Measurements from ENCODE around the gene WWTR1. TPM values are rescaled to one million over a fixed set of nuclear protein-coding genes. Genes with fewer than 3 reads are reported as not detected.

The WWTR1 gene
- total RNA-seq, 2 donors from 2014 or later = 0.77 to 1.2 TPM

DNA sequence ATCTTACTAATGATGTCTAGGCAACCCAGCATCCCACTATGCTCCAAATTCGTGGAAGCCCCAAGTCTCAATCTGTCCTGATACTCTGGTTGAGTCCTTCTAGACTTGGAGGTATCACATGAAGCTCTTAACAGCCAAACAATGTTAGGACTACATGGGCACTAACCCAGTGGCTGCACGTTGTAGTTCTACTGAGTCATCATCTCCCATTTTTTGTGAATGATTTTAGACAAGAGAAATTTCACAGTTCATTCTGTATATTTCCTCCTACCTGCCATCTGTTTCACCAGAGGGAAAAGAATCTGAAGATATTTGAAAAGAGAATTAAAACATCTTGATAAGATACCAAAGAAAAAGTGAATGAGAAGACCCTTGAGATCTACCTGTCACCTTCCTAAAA, 9.8 kb upstream of the WWTR1 start:
- DNase-seq (no peak), ATAC-seq (no peak)
- Mint-ChIP-seq H3K36me3 (ENCODE audit: low read depth) (no peaks in the 10 kb centered on the region), H3K4me3 (no peak overlapping the region), H3K27ac (no peak overlapping the region), H3K27me3 (peaks cover 17% of the 10 kb centered on the region), H3K4me1 (no peaks in the 10 kb centered on the region)
- H3K9me3 ChIP-seq (ENCODE audit: control insufficient read depth, low read length, poor library complexity, severe bottlenecking) = no peaks in the 10 kb centered on the region

DNA sequence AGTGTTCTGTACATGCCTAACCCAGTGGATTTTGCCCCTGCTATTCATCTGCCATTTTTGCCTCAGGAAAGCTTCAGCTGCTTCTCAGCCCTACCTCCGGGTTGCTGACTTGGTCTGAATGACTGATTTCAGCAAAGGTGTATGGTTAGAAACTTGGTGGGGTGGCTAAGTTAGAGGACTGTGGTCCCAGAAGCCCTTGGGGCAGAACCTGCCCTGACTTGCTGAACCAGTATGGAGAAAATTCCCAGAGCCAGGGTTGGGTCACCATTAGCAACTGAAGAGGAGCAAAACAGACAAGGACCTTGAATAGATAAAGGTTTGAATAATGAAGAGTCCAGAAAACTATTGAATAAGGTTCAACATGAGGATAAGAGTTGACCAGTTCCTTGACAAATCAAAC, 6.1 kb upstream of the WWTR1 start:
- H3K27ac Mint-ChIP-seq = no peak overlapping the region
- H3K4me1 Mint-ChIP-seq = no peaks in the 10 kb centered on the region
- peaks cover 40% of the 10 kb centered on the region for H3K27me3 Mint-ChIP-seq

DNA sequence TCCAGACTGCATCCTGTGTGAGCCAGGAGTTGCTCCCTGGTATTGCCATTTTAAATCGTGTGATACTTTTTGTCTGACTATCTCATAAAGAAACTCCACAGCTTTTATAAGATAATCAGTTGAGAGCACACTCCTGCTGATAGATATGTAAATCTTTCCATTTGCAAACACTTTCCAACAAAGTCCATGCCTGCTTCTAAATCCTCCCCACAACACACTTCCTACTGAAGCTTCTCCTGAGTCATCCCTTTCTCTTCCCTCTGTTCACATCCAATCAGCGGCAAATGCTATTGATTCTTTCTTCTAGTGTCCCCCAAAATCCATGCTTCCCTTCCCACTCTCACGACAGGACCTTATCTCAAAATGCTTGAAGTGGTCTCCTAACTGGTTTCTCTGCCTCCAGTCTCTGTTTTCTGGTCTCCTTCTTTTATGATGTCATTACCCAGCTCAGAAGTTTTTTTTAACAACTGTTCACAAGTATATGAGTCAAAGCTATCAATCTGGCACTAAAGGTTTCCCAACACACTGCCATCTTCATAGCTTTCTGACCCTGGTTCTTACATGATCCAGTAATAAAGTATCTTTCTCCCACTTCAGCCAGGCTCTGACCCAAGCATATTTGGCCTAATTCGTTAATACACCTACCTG, 4.5 kb upstream of the WWTR1 start:
- peaks cover 5% of the 10 kb centered on the region for H3K4me1 Mint-ChIP-seq
- H3K27ac Mint-ChIP-seq = no peak overlapping the region
- H3K36me3 Mint-ChIP-seq (ENCODE audit: low read depth) = no peaks in the 10 kb centered on the region
- H3K27me3 Mint-ChIP-seq = peaks cover 43% of the 10 kb centered on the region
- no peaks in the 10 kb centered on the region for H3K9me3 ChIP-seq (ENCODE audit: control insufficient read depth, low read length, poor library complexity, severe bottlenecking)
- H3K4me3 Mint-ChIP-seq = no peak overlapping the region
- DNase-seq = no peak
- no peak for ATAC-seq

More for the DNA sequence above, 6.1 kb upstream of the WWTR1 start:
- H3K9me3 ChIP-seq (ENCODE audit: control insufficient read depth, low read length, poor library complexity, severe bottlenecking) = no peaks in the 10 kb centered on the region
- no peaks in the 10 kb centered on the region for H3K36me3 Mint-ChIP-seq (ENCODE audit: low read depth)
- no peak for ATAC-seq
- no peak for DNase-seq
- H3K4me3 Mint-ChIP-seq = no peak overlapping the region

DNA sequence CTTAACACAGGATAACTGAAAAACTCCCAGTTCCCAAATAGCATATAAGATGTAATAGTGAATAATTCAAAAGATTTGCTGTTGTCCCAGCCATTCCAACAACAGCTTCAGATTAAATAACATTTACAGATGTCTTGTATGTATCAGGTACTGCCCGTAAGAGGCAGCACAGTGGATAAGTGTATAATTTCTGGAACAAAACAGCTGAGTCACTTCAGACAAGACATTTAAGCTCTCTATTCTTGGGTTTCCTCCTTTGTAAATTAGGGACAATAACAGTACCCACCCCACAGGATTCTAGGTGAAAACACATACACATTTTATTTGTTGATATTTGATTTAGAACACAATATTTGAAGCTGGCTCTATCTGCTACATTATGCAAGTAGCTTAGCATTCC, 2.6 kb upstream of the WWTR1 start:
- no peak overlapping the region for H3K4me3 Mint-ChIP-seq
- DNase-seq = no peak
- no peak for ATAC-seq
- H3K27ac Mint-ChIP-seq = no peak overlapping the region
- H3K27me3 Mint-ChIP-seq = peaks cover 56% of the 10 kb centered on the region
- H3K4me1 Mint-ChIP-seq = peaks cover 10% of the 10 kb centered on the region
- H3K9me3 ChIP-seq (ENCODE audit: control insufficient read depth, low read length, poor library complexity, severe bottlenecking) = no peaks in the 10 kb centered on the region
- peaks cover 3% of the 10 kb centered on the region for H3K36me3 Mint-ChIP-seq (ENCODE audit: low read depth)

DNA sequence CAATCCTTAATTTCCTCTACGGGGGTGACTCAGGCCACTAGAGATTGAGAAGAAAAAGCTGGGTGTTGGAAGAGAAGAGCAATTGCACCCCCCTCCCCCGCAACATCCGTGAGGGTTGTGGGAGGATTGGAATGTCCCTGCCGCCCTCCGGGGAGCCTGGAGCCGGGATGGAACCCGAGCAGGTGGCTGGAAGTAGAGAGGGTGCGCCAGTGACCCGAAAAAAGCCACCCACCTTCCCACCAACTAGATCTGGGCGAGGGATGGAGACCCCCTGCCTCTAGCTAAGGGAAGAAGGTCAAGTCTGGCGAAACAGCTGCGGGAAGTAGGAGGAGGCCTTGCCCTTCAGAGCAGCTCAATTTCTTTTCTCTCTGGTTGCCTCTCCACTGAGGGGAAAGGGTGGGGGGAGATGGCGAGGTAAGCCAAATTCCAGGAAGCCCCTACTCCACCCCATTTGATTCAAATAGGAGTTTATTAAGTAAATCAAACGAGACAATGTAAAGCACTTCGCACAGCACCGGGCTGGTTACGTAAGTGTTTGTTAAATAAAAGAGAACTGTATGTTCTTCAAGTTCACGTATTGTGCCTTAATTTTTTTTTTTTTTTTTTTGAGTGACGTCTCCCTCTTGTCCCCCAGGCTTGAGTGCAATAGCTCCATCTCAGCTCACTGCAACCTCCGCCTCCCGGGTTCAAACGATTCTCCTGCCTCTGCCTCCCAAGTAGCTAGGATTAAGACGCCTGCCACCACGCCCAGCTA, 1.1 kb upstream of the WWTR1 start:
- peaks cover 68% of the 10 kb centered on the region for H3K27me3 Mint-ChIP-seq
- H3K27ac Mint-ChIP-seq = no peak overlapping the region
- no peak for ATAC-seq
- H3K4me1 Mint-ChIP-seq = peaks cover 10% of the 10 kb centered on the region
- no peak for DNase-seq
- H3K4me3 Mint-ChIP-seq = peak overlapping the region; percentile 96
- H3K36me3 Mint-ChIP-seq (ENCODE audit: low read depth) = peaks cover 3% of the 10 kb centered on the region
- no peaks in the 10 kb centered on the region for H3K9me3 ChIP-seq (ENCODE audit: control insufficient read depth, low read length, poor library complexity, severe bottlenecking)

DNA sequence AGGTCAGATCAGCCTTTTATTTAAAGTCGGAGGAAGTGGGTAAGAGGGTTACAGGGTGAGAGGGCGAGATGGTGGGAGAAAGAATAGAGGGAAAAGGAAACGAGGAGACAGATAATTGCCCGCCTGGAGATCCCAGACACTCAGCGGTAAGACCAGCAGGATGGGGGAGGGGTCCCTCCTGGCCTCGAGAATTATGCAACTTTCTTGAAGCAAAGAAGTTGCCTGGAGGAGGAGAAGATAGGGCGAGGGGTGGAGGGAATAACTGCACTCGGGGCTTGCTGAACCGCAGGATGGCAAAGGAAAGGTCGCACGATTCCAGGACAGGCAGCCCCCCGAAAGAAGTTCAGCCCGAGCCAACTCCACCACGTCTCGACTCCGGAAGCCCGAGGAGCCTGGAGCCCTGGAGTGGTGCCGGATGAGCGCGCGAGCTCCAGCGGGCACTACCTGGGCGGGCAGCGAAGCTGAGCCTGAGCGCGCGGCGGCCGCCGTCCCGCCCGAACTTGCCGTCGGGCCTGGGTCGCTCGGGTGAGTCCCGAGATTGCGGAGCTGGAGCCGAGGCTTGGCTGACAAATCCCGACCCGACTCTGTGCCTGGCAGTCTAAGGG, 402 bp downstream of the WWTR1 start:
- ATAC-seq (peak; percentile 53), DNase-seq (no peak)
- Mint-ChIP-seq H3K36me3 (ENCODE audit: low read depth) (peaks cover 3% of the 10 kb centered on the region), H3K4me3 (peak overlapping the region; percentile 96), H3K4me1 (peaks cover 10% of the 10 kb centered on the region), H3K27me3 (peaks cover 61% of the 10 kb centered on the region), H3K27ac (no peak overlapping the region)
- no peaks in the 10 kb centered on the region for H3K9me3 ChIP-seq (ENCODE audit: control insufficient read depth, low read length, poor library complexity, severe bottlenecking)

DNA sequence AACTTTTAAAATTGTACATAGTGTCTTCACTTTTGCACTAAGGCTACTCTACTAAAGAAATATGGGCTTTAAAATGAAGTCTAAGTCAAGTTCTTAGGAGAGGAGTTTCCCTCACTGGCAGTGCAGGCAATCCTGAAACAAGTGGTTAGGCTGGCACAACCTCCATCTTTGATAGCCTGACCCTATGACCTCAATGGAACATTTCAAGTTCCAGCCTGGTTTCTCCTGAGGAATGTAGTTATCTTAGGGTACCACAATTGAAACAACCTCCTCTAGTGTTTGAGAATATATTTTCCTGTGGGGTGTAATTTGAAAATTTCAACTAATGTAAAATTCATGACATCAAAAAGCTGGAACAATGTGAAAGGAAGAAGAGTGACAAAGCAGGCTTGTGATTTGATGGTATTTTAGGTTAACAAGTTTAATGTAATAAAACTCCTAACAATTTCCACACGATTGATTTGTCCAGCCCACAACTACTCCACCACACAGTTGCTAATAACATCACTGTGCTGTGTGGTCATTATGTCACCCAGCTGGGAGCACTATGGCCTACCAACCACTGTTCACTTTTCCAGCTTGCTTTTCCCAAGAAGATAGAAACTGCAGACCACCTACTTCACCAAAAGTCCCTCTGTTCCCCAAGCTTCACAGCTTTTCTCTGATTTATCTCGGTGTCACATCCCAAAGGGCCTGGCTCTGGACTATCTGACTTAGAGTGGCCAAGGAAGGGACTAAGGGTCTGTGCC, 1.8 kb downstream of the WWTR1 start:
- H3K27me3 Mint-ChIP-seq = peaks cover 61% of the 10 kb centered on the region
- no peak for ATAC-seq

DNA sequence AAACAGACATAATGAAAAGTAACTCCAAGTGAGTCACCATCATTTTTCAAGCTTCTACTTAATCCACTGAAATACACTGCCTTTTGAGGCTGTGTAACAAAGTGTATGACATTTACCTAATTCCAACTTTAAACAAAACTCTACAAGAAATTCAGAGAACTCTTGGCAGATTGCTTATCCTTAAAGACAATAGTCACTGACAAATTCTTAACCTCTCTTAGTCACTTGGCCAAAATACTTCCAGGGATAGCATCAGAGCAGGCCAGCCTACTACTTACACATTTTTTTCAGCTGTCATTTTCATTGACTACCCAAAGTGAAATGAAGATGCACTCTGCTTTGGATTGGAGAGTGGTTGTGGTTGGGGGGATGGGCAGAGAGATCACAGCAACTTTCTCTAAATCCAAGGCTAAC, 3.6 kb downstream of the WWTR1 start:
- Mint-ChIP-seq H3K4me3 (no peak overlapping the region), H3K27ac (no peak overlapping the region), H3K36me3 (ENCODE audit: low read depth) (peaks cover 8% of the 10 kb centered on the region), H3K27me3 (peaks cover 56% of the 10 kb centered on the region), H3K4me1 (peaks cover 10% of the 10 kb centered on the region)
- DNase-seq (no peak), ATAC-seq (no peak)
- no peaks in the 10 kb centered on the region for H3K9me3 ChIP-seq (ENCODE audit: control insufficient read depth, low read length, poor library complexity, severe bottlenecking)

More for the DNA sequence above, 1.8 kb downstream of the WWTR1 start:
- Mint-ChIP-seq H3K36me3 (ENCODE audit: low read depth) (peaks cover 6% of the 10 kb centered on the region), H3K27ac (no peak overlapping the region), H3K4me1 (peaks cover 10% of the 10 kb centered on the region), H3K4me3 (no peak overlapping the region)
- no peaks in the 10 kb centered on the region for H3K9me3 ChIP-seq (ENCODE audit: control insufficient read depth, low read length, poor library complexity, severe bottlenecking)
- DNase-seq = no peak

DNA sequence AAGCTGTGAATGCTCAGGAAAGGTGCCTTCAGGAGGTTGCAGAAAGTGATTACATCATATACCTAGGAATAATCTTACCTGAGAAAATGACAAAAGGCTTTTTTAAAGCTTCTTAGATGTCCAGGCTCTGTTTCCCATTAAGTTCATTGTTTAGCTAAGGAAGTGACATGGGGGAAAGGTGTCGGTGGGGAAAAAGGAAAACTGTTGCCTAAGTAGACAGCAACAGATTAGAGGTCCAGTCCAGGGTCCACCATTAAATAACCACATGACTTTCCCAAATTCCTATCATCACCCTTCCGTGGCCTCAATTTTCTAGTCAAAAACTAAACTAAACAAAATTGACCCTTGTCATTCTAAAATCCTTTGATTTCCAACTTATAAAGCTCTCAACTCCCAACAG, 4.3 kb downstream of the WWTR1 start:
- Mint-ChIP-seq H3K36me3 (ENCODE audit: low read depth) (peaks cover 8% of the 10 kb centered on the region), H3K27ac (no peak overlapping the region), H3K4me1 (peaks cover 8% of the 10 kb centered on the region), H3K27me3 (peaks cover 52% of the 10 kb centered on the region), H3K4me3 (no peak overlapping the region)
- H3K9me3 ChIP-seq (ENCODE audit: control insufficient read depth, low read length, poor library complexity, severe bottlenecking) = no peaks in the 10 kb centered on the region
- DNase-seq (no peak), ATAC-seq (no peak)

DNA sequence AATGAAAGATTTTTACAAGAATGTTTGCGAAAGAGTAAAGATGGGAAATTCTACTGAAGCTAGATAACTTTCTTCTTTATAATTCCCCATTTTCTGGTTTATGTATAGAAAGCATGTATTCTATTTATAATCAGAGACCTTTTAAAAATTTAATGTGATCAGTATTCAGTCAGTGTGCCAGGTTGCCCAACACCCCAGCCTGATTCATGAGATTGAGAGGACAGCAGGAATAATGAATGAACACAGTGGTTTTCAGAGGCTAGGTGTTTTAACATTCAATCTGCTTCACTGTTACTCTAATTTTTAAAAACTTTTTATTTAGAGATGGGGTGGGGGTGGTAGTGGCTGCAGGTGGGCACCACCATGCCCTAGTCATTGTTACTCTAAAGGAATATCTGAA, 4.7 kb downstream of the WWTR1 start:
- H3K4me3 Mint-ChIP-seq = no peak overlapping the region

DNA sequence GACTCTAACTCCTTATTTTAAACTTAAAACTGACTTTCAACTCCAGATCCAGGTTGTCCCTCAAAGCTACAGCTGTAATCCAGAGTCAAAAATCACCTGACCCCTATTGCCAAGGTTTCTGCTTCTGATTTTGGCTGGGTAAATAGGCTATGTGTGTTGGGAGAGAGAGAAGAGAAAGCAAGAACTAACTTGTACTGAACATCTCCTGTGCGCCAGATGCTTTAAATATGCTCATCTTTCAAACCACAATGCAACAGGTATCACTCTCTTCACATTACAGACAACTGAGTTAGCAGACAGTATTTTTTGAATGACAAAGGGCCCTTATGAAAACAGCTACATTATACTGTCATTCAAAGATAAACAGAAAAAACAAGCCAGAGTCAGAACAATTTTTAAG, 7.0 kb downstream of the WWTR1 start:
- Mint-ChIP-seq H3K27ac (no peak overlapping the region), H3K36me3 (ENCODE audit: low read depth) (peaks cover 5% of the 10 kb centered on the region), H3K27me3 (peaks cover 48% of the 10 kb centered on the region), H3K4me1 (no peaks in the 10 kb centered on the region), H3K4me3 (no peak overlapping the region)
- H3K9me3 ChIP-seq (ENCODE audit: control insufficient read depth, low read length, poor library complexity, severe bottlenecking) = no peaks in the 10 kb centered on the region
- no peak for DNase-seq
- ATAC-seq = no peak

More for the DNA sequence above, 4.7 kb downstream of the WWTR1 start:
- ATAC-seq (no peak), DNase-seq (no peak)
- Mint-ChIP-seq H3K27me3 (peaks cover 53% of the 10 kb centered on the region), H3K4me1 (peaks cover 5% of the 10 kb centered on the region), H3K27ac (no peak overlapping the region), H3K36me3 (ENCODE audit: low read depth) (peaks cover 8% of the 10 kb centered on the region)
- no peaks in the 10 kb centered on the region for H3K9me3 ChIP-seq (ENCODE audit: control insufficient read depth, low read length, poor library complexity, severe bottlenecking)

DNA sequence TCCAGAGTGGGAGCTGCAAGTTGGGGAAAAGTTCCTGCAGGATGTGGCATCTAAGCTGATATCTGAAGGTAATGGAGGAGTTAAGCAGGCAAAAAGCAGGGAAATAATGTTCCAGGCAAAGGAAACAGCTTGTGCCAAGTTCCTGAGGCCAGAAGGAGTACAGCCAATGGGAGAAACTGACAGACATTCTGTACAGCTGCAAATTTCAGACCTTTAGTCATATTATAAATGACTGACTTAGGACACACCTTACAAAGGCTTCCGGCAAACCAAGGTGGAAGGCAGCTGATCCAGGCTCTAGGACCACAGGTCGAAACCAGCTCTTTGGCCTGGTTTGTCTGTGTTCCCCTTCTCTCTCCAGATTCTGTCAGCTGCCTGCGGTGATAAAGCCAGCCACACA, 9.3 kb downstream of the WWTR1 start:
- H3K9me3 ChIP-seq (ENCODE audit: control insufficient read depth, low read length, poor library complexity, severe bottlenecking) = no peaks in the 10 kb centered on the region
- H3K27ac Mint-ChIP-seq = no peak overlapping the region
- DNase-seq (no peak), ATAC-seq (no peak)
- H3K4me3 Mint-ChIP-seq = no peak overlapping the region
- peaks cover 37% of the 10 kb centered on the region for H3K27me3 Mint-ChIP-seq
- H3K36me3 Mint-ChIP-seq (ENCODE audit: low read depth) = peaks cover 5% of the 10 kb centered on the region
- H3K4me1 Mint-ChIP-seq = no peaks in the 10 kb centered on the region

DNA sequence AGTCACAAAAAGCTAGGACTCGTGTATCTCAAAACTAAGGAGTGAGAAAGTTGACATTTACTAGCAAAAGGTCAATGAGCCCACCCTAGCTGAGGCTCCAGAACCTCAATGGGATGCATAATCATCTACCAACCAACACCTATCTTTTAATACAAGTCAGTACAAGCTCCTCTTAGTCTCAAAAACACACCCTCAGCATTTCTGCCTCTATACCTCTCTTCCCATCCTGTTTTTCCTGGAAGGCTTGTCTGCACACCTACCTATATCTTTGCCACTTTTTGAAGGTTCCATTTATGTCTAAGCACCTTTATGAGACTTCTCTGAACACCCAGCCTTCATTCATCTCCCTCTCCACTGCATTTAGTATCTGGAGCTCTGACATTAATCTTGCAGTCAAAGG, 10.0 kb downstream of the WWTR1 start:
- DNase-seq = no peak
- Mint-ChIP-seq H3K4me3 (no peak overlapping the region), H3K4me1 (no peaks in the 10 kb centered on the region), H3K36me3 (ENCODE audit: low read depth) (peaks cover 5% of the 10 kb centered on the region), H3K27ac (no peak overlapping the region), H3K27me3 (peaks cover 37% of the 10 kb centered on the region)
- no peak for ATAC-seq
- H3K9me3 ChIP-seq (ENCODE audit: control insufficient read depth, low read length, poor library complexity, severe bottlenecking) = no peaks in the 10 kb centered on the region
